ENCODE results near the gene MARCHF6.
"Not testable (repeated sequence)": the region's sequence is repeated elsewhere in the genome, so short reads cannot be mapped to it uniquely, and the experiment has no call there.

Gene MARCHF6

GRCh38 chr5:10343486-10343885, 10.0 kb upstream of the MARCHF6 start:
- no peak for DNase-seq (ENCODE audit: low read depth in 1 of 2, low spot score in 1 of 2)
- Histone ChIP-seq H3K4me3 (replicated peaks; ENCODE audit: insufficient read depth, low read length) (no peak overlapping the region), H3K27me3 (ENCODE audit: insufficient read depth, poor library complexity, severe bottlenecking) (no peaks in the 10 kb centered on the region), H3K27ac (replicated peaks) (no peak overlapping the region)
- no peak for TF ChIP-seq CTCF (IDR thresholded peaks at IDR 0.05; ENCODE audit: insufficient read depth, low read length)
- TF ChIP-seq POLR2AphosphoS5 (IDR thresholded peaks at IDR 0.05; ENCODE audit: low read depth): no peak

- DNase-seq (ENCODE audit: low read depth in 1 of 2, low spot score in 1 of 2); H3K4me3 ChIP-seq (replicated peaks; ENCODE audit: insufficient read depth, low read length); H3K27me3 ChIP-seq (ENCODE audit: insufficient read depth, poor library complexity, severe bottlenecking); H3K27ac ChIP-seq (replicated peaks): not testable (repeated sequence)
Observed at GRCh38 chr5:10344461-10345106, 8.9 kb upstream of the MARCHF6 start.

GRCh38 chr5:10348258-10348657, 5.2 kb upstream of the MARCHF6 start:
- TF ChIP-seq GABPA (IDR thresholded peaks at IDR 0.05; ENCODE audit: low read depth) (no peak), POLR2AphosphoS5 (IDR thresholded peaks at IDR 0.05; ENCODE audit: low read depth) (no peak), CTCF (IDR thresholded peaks at IDR 0.05; ENCODE audit: insufficient read depth, low read length) (no peak), SPI1 (IDR thresholded peaks at IDR 0.05; ENCODE audit: borderline replicate concordance, low read depth) (no peak), REST (IDR thresholded peaks at IDR 0.05; ENCODE audit: insufficient replicate concordance, low read depth) (no peak)
- no peaks in the 10 kb centered on the region for H3K27me3 ChIP-seq (ENCODE audit: insufficient read depth, poor library complexity, severe bottlenecking)
- DNase-seq (ENCODE audit: low read depth in 1 of 2, low spot score in 1 of 2): no peak
- H3K27ac ChIP-seq (replicated peaks): no peak overlapping the region
- H3K4me3 ChIP-seq (replicated peaks; ENCODE audit: insufficient read depth, low read length): no peak overlapping the region

- Histone ChIP-seq H3K27ac (replicated peaks) (no peak overlapping the region), H3K4me3 (replicated peaks; ENCODE audit: insufficient read depth, low read length) (no peak overlapping the region), H3K27me3 (ENCODE audit: insufficient read depth, poor library complexity, severe bottlenecking) (no peaks in the 10 kb centered on the region)
- no peak for TF ChIP-seq REST (IDR thresholded peaks at IDR 0.05; ENCODE audit: insufficient replicate concordance, low read depth)
- no peak for DNase-seq (ENCODE audit: low read depth in 1 of 2, low spot score in 1 of 2)
Observed at GRCh38 chr5:10351199-10351905, 2.1 kb upstream of the MARCHF6 start.

- DNase-seq (ENCODE audit: low read depth in 1 of 2, low spot score in 1 of 2): no peak
- Histone ChIP-seq H3K4me3 (replicated peaks; ENCODE audit: insufficient read depth, low read length) (no peak overlapping the region), H3K27ac (replicated peaks) (peak overlapping the region; percentile 16), H3K27me3 (ENCODE audit: insufficient read depth, poor library complexity, severe bottlenecking) (no peaks in the 10 kb centered on the region)
- TF ChIP-seq CTCF (IDR thresholded peaks at IDR 0.05; ENCODE audit: insufficient read depth, low read length) (no peak), SPI1 (IDR thresholded peaks at IDR 0.05; ENCODE audit: borderline replicate concordance, low read depth) (no peak), REST (IDR thresholded peaks at IDR 0.05; ENCODE audit: insufficient replicate concordance, low read depth) (no peak), GABPA (IDR thresholded peaks at IDR 0.05; ENCODE audit: low read depth) (no peak), POLR2AphosphoS5 (IDR thresholded peaks at IDR 0.05; ENCODE audit: low read depth) (no peak)
Observed at GRCh38 chr5:10351919-10352318, 1.6 kb upstream of the MARCHF6 start.
